Mesenchymal stem cell (in vitro differentiated cells and primary cell): Measurements from ENCODE around the gene TRDN.

Source experiments
- DNase-seq: peaks from one replicate; pipeline ENCODE4 v3.0.0-alpha.2; 2013
- H2AFZ ChIP-seq: one replicate; pipeline ENCODE4 v1.6.1; 2013; ENCODE audit warnings: low read depth, mild to moderate bottlenecking, control low read depth, inconsistent platforms, low read length, moderate library complexity
- H2AK5ac ChIP-seq: 2 replicates; pipeline ENCODE4 v1.6.1; 2013; ENCODE audit warnings: low read length, moderate library complexity, mild to moderate bottlenecking, inconsistent platforms; ENCODE audit not compliant: severe bottlenecking
- H2BK120ac ChIP-seq: one replicate; pipeline ENCODE4 v1.6.1; 2013; ENCODE audit warnings: low read depth, mild to moderate bottlenecking, inconsistent platforms, low read length, moderate library complexity
- H2BK12ac ChIP-seq, 2 experiments: one replicate each; pipeline ENCODE4 v1.6.1; 2013; ENCODE audit warnings: inconsistent platforms in 2 of 2, low read length in 2 of 2, mild to moderate bottlenecking in 2 of 2, moderate library complexity in 2 of 2, control low read depth in 1 of 2
- H2BK15ac ChIP-seq: one replicate; pipeline ENCODE4 v1.6.1; 2013; ENCODE audit warnings: mild to moderate bottlenecking, low read depth, inconsistent platforms; ENCODE audit not compliant: poor library complexity, severe bottlenecking
- H2BK5ac ChIP-seq: 2 replicates; pipeline ENCODE4 v1.6.1; 2013; ENCODE audit warnings: low read depth, mild to moderate bottlenecking, low read length, control low read depth, inconsistent platforms; ENCODE audit not compliant: poor library complexity, severe bottlenecking
- H3K14ac ChIP-seq, 2 experiments: one replicate each; pipeline ENCODE4 v1.6.1; 2013; ENCODE audit warnings: inconsistent platforms in 2 of 2, low read length in 2 of 2, control low read depth in 1 of 2, mild to moderate bottlenecking in 1 of 2, moderate library complexity in 1 of 2
- H3K18ac ChIP-seq, 2 experiments: one replicate each; pipeline ENCODE4 v1.6.1; 2013; ENCODE audit warnings: inconsistent platforms in 2 of 2, low read length in 2 of 2, control low read depth in 1 of 2, low read depth in 1 of 2, mild to moderate bottlenecking in 1 of 2
- H3K23ac ChIP-seq, 2 experiments: one replicate each; pipeline ENCODE4 v1.6.1; 2013; ENCODE audit warnings: inconsistent platforms in 2 of 2, low read length in 2 of 2, mild to moderate bottlenecking in 2 of 2, moderate library complexity in 2 of 2, control low read depth in 1 of 2
- H3K27ac ChIP-seq: 2 replicates; pipeline ENCODE4 v1.5.1; 2013; ENCODE audit warnings: mild to moderate bottlenecking, moderate library complexity, low read length, control low read depth, inconsistent platforms; ENCODE audit not compliant: poor library complexity, severe bottlenecking
- H3K27me3 ChIP-seq, 2 experiments: 2 replicates each; pipeline versions ENCODE4 v1.6.1 to v1.7.0; 2013; ENCODE audit warnings: low read length in 2 of 2, mild to moderate bottlenecking in 2 of 2, moderate library complexity in 2 of 2, control low read depth in 1 of 2, inconsistent platforms in 1 of 2; ENCODE audit not compliant: control insufficient read depth in 1 of 2, insufficient read depth in 1 of 2
- H3K36me3 ChIP-seq, 2 experiments: 2 replicates each; pipeline versions ENCODE4 v1.6.1 to v1.7.0; 2013; ENCODE audit warnings: low read length in 2 of 2, control low read depth in 1 of 2, inconsistent platforms in 1 of 2, low read depth in 1 of 2, mild to moderate bottlenecking in 1 of 2; ENCODE audit not compliant: insufficient read depth in 2 of 2, control insufficient read depth in 1 of 2
- H3K4ac ChIP-seq, 2 experiments: one replicate each; pipeline ENCODE4 v1.6.1; 2013; ENCODE audit warnings: inconsistent platforms in 2 of 2, low read length in 2 of 2, mild to moderate bottlenecking in 2 of 2, moderate library complexity in 2 of 2, control low read depth in 1 of 2, low read depth in 1 of 2
- H3K4me1 ChIP-seq: 2 replicates; pipeline ENCODE4 v1.6.1; 2013; ENCODE audit warnings: low read depth, low read length, control low read depth; ENCODE audit not compliant: control insufficient read depth, insufficient read depth
- H3K4me2 ChIP-seq: 2 replicates; pipeline ENCODE4 v1.6.1; 2013; ENCODE audit warnings: low read length, mild to moderate bottlenecking, inconsistent platforms; ENCODE audit not compliant: poor library complexity, severe bottlenecking
- H3K4me3 ChIP-seq, 2 experiments: 2 replicates each; pipeline versions ENCODE4 v1.5.1 to v1.7.0; 2013; ENCODE audit warnings: low read length in 2 of 2, mild to moderate bottlenecking in 2 of 2, control low read depth in 1 of 2, low read depth in 1 of 2; ENCODE audit not compliant: insufficient read depth in 1 of 2
- H3K79me1 ChIP-seq: replicated peaks from 2 replicates; pipeline ENCODE4 v1.6.1; 2013; ENCODE audit warnings: mild to moderate bottlenecking, control low read depth, low read length, inconsistent platforms; ENCODE audit not compliant: poor library complexity, severe bottlenecking
- H3K9ac ChIP-seq: 2 replicates; pipeline ENCODE4 v1.7.0; 2013; ENCODE audit warnings: mild to moderate bottlenecking, low read length, moderate library complexity
- H3K9me3 ChIP-seq: 2 replicates; pipeline ENCODE4 v1.7.0; 2013; ENCODE audit warnings: mild to moderate bottlenecking, low read length; ENCODE audit not compliant: control insufficient read depth
- H4K8ac ChIP-seq: one replicate; pipeline ENCODE4 v1.6.1; 2013; ENCODE audit warnings: inconsistent platforms, mild to moderate bottlenecking, low read length, moderate library complexity
- H4K91ac ChIP-seq: one replicate; pipeline ENCODE4 v1.6.1; 2013; ENCODE audit warnings: mild to moderate bottlenecking, low read length, inconsistent platforms
- WGBS: methylation state at CpG from one replicate; pipeline ENCODE4 v1.1.7; 2013; ENCODE audit warnings: mixed read lengths; 5-methylcytosine and 5-hydroxymethylcytosine counted together

TRDN gene

GRCh38 chr6:123541462-123541861 is 95.3 kb downstream of the TRDN start:
- Histone ChIP-seq H4K8ac (no peak overlapping the region), H3K27me3 (no peaks in the 10 kb centered on the region), H3K4me2 (no peak overlapping the region), H3K36me3 (no peaks in the 10 kb centered on the region), H4K91ac (no peak overlapping the region), H2AK5ac (no peak overlapping the region), H3K79me1 (no peaks in the 10 kb centered on the region), H2AFZ (no peak overlapping the region), H3K4me1 (no peaks in the 10 kb centered on the region), H3K27ac (no peak overlapping the region), H2BK5ac (no peak overlapping the region), H3K4ac (no peak overlapping the region), H2BK15ac (no peak overlapping the region), H3K14ac (no peak overlapping the region), H2BK120ac (no peak overlapping the region), H3K4me3 (no peak overlapping the region), H3K23ac (no peak overlapping the region), H3K9me3 (no peaks in the 10 kb centered on the region), H3K9ac (no peak overlapping the region), H2BK12ac (no peak overlapping the region), H3K18ac (no peak overlapping the region)
- 88% methylated on average over 2 of the region's 4 CpGs for WGBS
- no peak for DNase-seq

GRCh38 chr6:123533862-123534648 is 102.7 kb downstream of the TRDN start:
- H3K4me2 ChIP-seq: no peak overlapping the region

GRCh38 chr6:123529843-123530242 is 106.9 kb downstream of the TRDN start:
- no peak overlapping the region for H3K4me2 ChIP-seq
- no peak overlapping the region for H3K23ac ChIP-seq
- H2AFZ ChIP-seq: no peak overlapping the region
- peak; percentile 45 for DNase-seq
- H3K14ac ChIP-seq: no peak overlapping the region
- H4K8ac ChIP-seq: no peak overlapping the region
- no peak overlapping the region for H2AK5ac ChIP-seq
- H3K9ac ChIP-seq: no peak overlapping the region
- H3K27me3 ChIP-seq: no peaks in the 10 kb centered on the region
- H3K36me3 ChIP-seq: no peaks in the 10 kb centered on the region
- no peak overlapping the region for H2BK15ac ChIP-seq
- H4K91ac ChIP-seq: no peak overlapping the region
- no peak overlapping the region for H2BK5ac ChIP-seq
- no peak overlapping the region for H2BK120ac ChIP-seq
- no peaks in the 10 kb centered on the region for H3K9me3 ChIP-seq
- no peak overlapping the region for H3K18ac ChIP-seq
- no peaks in the 10 kb centered on the region for H3K4me1 ChIP-seq
- no peak overlapping the region for H2BK12ac ChIP-seq
- no peak overlapping the region for H3K4ac ChIP-seq
- no peak overlapping the region for H3K4me3 ChIP-seq
- no peak overlapping the region for H3K27ac ChIP-seq
- WGBS: 0% methylated on average over 1 of the region's 1 CpG
- no peaks in the 10 kb centered on the region for H3K79me1 ChIP-seq

More at GRCh38 chr6:123533862-123534648, 102.7 kb downstream of the TRDN start:
- Histone ChIP-seq H2AFZ (no peak overlapping the region), H3K27ac (no peak overlapping the region), H3K18ac (no peak overlapping the region), H3K14ac (no peak overlapping the region), H4K8ac (no peak overlapping the region), H4K91ac (no peak overlapping the region), H2AK5ac (no peak overlapping the region), H2BK120ac (no peak overlapping the region), H3K27me3 (no peaks in the 10 kb centered on the region), H3K4ac (no peak overlapping the region), H2BK15ac (no peak overlapping the region), H2BK12ac (no peak overlapping the region), H3K4me3 (no peak overlapping the region), H3K9me3 (no peaks in the 10 kb centered on the region), H3K23ac (no peak overlapping the region), H3K4me1 (no peaks in the 10 kb centered on the region), H3K79me1 (no peaks in the 10 kb centered on the region), H2BK5ac (no peak overlapping the region), H3K9ac (no peak overlapping the region), H3K36me3 (no peaks in the 10 kb centered on the region)
- DNase-seq: peak; percentile 76
- WGBS: 12% methylated on average over 1 of the region's 2 CpGs

- no peak overlapping the region for H2AK5ac ChIP-seq
- no peak overlapping the region for H3K4ac ChIP-seq
- H2BK120ac ChIP-seq: no peak overlapping the region
- H4K91ac ChIP-seq: no peak overlapping the region
- H3K9ac ChIP-seq: no peak overlapping the region
- no peak overlapping the region for H4K8ac ChIP-seq
- no peak overlapping the region for H3K18ac ChIP-seq
- no peaks in the 10 kb centered on the region for H3K36me3 ChIP-seq
- H3K79me1 ChIP-seq: no peaks in the 10 kb centered on the region
- H2BK15ac ChIP-seq: no peak overlapping the region
- no peak overlapping the region for H2AFZ ChIP-seq
- H2BK12ac ChIP-seq: no peak overlapping the region
- H3K4me1 ChIP-seq: no peaks in the 10 kb centered on the region
- no peak overlapping the region for H2BK5ac ChIP-seq
- H3K14ac ChIP-seq: no peak overlapping the region
- H3K4me2 ChIP-seq: no peak overlapping the region
- 80% methylated on average over 3 of the region's 4 CpGs for WGBS
- H3K23ac ChIP-seq: no peak overlapping the region
- no peaks in the 10 kb centered on the region for H3K27me3 ChIP-seq
- H3K27ac ChIP-seq: no peak overlapping the region
- no peak for DNase-seq
- no peaks in the 10 kb centered on the region for H3K9me3 ChIP-seq
- no peak overlapping the region for H3K4me3 ChIP-seq
Observed at GRCh38 chr6:123529058-123529457, 107.7 kb downstream of the TRDN start.
